Sigmoid colon (tissue), 7 donors: ENCODE measurements around the gene PRDM16. TPM values are rescaled to one million over a fixed set of nuclear protein-coding genes. Genes with fewer than 3 reads are reported as not detected.

ENCODE experiments used
- DNase-seq: peaks from one replicate; pipeline ENCODE4 v3.0.0-alpha.2; 2019
- H3K27ac ChIP-seq, 4 donors: fragments of 200-600 bp; sonication (generic); one replicate each; pipeline ENCODE4 v1.5.1; 2016 to 2019; ENCODE audit warnings: mild to moderate bottlenecking in 1 of 4
- H3K27me3 ChIP-seq, 3 donors: fragments of 200-600 bp; sonication (generic); one replicate each; pipeline ENCODE4 v1.5.1; 2019; ENCODE audit warnings: mild to moderate bottlenecking in 1 of 3
- H3K36me3 ChIP-seq, 4 donors: fragments of 200-600 bp; sonication (generic); one replicate each; pipeline ENCODE4 v1.5.1; 2016 to 2019
- H3K4me1 ChIP-seq, 4 donors: fragments of 200-600 bp; sonication (generic); one replicate each; pipeline ENCODE4 v1.5.1; 2017 to 2019
- H3K4me3 ChIP-seq, 4 donors: fragments of 200-600 bp; sonication (generic); one replicate each; pipeline ENCODE4 v1.5.1; 2017 to 2019; ENCODE audit warnings: mild to moderate bottlenecking in 2 of 4, moderate library complexity in 1 of 4
- H3K9me3 ChIP-seq, 4 donors: fragments of 200-600 bp in 3 of 4; sonication (generic) in 3 of 4; one replicate each; pipeline versions ENCODE4 v1.5.1 to v1.6.1; 2013 to 2019
- EP300 ChIP-seq, 4 donors: sonication (generic); formaldehyde crosslinking; IDR thresholded peaks; one replicate each; pipeline ENCODE4 v1.6.1; 2017; ENCODE audit warnings: antibody characterized with exemption in 4 of 4
- POLR2A ChIP-seq, 2 donors: fragments of 450-650 bp; IDR thresholded peaks; one replicate each; pipeline ENCODE4 v1.6.1; 2016; ENCODE audit warnings: antibody characterized with exemption in 2 of 2, mild to moderate bottlenecking in 2 of 2, moderate library complexity in 2 of 2
- POLR2AphosphoS5 ChIP-seq, 4 donors: sonication (generic); formaldehyde crosslinking; IDR thresholded peaks; one replicate each; pipeline ENCODE4 v1.6.1; 2017; ENCODE audit warnings: antibody characterized with exemption in 4 of 4
- WGBS, 2 donors: extraction: QIAGEN DNeasy Blood & Tissue Kit; methylation state at CpG; one replicate each; pipeline ENCODE4 v1.1.7; 2013; 5-methylcytosine and 5-hydroxymethylcytosine counted together
- intact Hi-C: fragments of 100-400 bp; cut with DNase I; formaldehyde crosslinking; loops from one replicate; pipeline ENCODE4 v1.15.1; 2023
- polyA plus RNA-seq, 3 donors: library from polyadenylated mRNA; stranded (reverse); fragments of 200-250 nt; gene quantifications; one replicate each; pipeline ENCODE4 v1.2.3, GENCODE V29; 2013
- total RNA-seq, 4 donors: library from RNA; depleted of rRNA; stranded (reverse); fragments of >200 nt; gene quantifications; one replicate each; pipeline ENCODE4 v1.1.0, GENCODE V29; 2016
- TF ChIP-seq, protein P1 (sequence below), 4 experiments: fragments of 450-650 bp in 3 of 4; fragments of 200-600 bp in 1 of 4; IDR thresholded peaks; one replicate each; pipeline ENCODE4 v1.5.1; 2016 to 2019; ENCODE audit warnings: antibody characterized with exemption in 4 of 4, mild to moderate bottlenecking in 3 of 4, moderate library complexity in 2 of 4
- donor health status: healthy with polysubstance abuse.
- donor health status: Bipolar disorder and iron deficiency.
- donor health status: healthy.

PRDM16 gene
- total and polyA plus RNA-seq, 7 donors: under 0.01 to 1.7 (median 0.49) TPM

DNA sequence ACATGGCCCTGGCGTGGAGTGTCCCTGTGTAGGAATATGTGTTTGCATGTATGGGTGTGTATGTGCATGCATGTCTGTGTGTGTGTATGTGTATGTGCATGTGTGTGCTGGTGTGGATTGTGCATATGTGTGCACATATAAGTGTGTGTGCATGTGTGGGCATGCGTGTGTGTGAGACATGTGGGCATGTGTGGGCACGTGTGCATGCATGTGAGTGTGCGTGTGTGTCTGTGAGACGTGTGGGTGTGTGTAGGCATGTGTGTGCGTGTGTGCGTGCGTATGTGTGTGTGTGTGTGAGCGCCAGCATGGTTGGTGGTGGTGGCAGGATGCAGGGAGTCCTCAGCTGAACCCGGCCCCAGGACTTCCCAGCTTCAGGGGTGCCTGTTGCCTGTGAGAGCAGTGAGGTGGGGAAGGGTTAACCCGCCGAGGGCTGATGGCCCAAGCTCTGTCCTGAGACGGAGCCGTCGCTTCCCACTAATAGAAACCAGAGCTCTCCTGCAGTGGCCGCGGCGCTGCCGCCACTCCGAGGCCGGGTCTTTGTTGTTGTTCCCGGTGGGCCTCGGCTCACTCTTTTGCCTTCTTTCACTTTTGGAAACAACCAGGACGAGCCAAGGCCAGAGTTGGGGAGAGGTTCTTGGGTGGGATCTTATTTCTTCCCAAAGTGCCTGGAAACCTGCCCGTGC lies 241.9 kb downstream of the PRDM16 start:
- H3K27me3 ChIP-seq: peaks cover 0 to 2% (median 0%) of the 10 kb centered on the region in 3 donors
- intact Hi-C loops: loop anchor here (5.0 kb wide), 1 partner anchor 139 kb away; no protein-coding TSS in a partner anchor
- H3K4me1 ChIP-seq: peaks cover 0 to 38% (median 35%) of the 10 kb centered on the region in 4 donors
- no peaks in the 10 kb centered on the region for H3K9me3 ChIP-seq
- H3K27ac ChIP-seq: no peak overlapping the region
- TF ChIP-seq POLR2AphosphoS5 (IDR thresholded peaks at IDR 0.05) (no peak), EP300 (IDR thresholded peaks at IDR 0.05) (no peak), POLR2A (IDR thresholded peaks at IDR 0.05) (no peak)
- TF ChIP-seq, protein P1, sequence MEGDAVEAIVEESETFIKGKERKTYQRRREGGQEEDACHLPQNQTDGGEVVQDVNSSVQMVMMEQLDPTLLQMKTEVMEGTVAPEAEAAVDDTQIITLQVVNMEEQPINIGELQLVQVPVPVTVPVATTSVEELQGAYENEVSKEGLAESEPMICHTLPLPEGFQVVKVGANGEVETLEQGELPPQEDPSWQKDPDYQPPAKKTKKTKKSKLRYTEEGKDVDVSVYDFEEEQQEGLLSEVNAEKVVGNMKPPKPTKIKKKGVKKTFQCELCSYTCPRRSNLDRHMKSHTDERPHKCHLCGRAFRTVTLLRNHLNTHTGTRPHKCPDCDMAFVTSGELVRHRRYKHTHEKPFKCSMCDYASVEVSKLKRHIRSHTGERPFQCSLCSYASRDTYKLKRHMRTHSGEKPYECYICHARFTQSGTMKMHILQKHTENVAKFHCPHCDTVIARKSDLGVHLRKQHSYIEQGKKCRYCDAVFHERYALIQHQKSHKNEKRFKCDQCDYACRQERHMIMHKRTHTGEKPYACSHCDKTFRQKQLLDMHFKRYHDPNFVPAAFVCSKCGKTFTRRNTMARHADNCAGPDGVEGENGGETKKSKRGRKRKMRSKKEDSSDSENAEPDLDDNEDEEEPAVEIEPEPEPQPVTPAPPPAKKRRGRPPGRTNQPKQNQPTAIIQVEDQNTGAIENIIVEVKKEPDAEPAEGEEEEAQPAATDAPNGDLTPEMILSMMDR (IDR thresholded peaks at IDR 0.05): no peak
- H3K36me3 ChIP-seq: no peaks in the 10 kb centered on the region
- H3K4me3 ChIP-seq: no peak overlapping the region
- no peak for DNase-seq
- 85 to 91% methylated on average over 25 of the region's 25 CpGs for WGBS, 2 donors

DNA sequence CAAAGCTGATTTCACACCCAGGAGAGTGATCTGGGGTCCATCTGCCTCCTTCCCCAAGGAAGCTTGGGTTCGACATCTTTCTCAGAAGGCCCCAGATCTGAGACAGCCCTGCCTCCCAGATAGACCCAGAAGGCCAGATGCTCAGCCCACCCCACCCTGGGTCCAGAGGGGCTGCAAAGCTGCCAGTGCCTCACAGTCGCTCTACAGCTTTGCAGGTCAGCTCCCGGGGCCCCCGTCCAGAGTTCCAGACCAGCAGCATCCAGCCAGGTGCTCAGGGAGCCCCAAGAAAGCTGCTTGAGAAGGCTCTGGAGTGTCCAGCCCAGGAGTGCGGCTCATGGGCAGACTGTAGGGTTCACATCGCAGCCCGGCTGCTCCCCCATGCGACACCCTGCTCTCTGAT lies 242.7 kb downstream of the PRDM16 start:
- peaks cover 0 to 42% (median 36%) of the 10 kb centered on the region in 4 donors for H3K4me1 ChIP-seq
- H3K27ac ChIP-seq: peak overlapping the region in 1 of 4 donors; percentile 97
- intact Hi-C loops: loop anchor here (5.0 kb wide), 1 partner anchor 139 kb away; no protein-coding TSS in a partner anchor
- no peak overlapping the region for H3K4me3 ChIP-seq
- DNase-seq: no peak
- TF ChIP-seq, protein P1 (IDR thresholded peaks at IDR 0.05): no peak
- no peak for TF ChIP-seq POLR2A (IDR thresholded peaks at IDR 0.05)
- TF ChIP-seq EP300 (IDR thresholded peaks at IDR 0.05): no peak
- no peak for TF ChIP-seq POLR2AphosphoS5 (IDR thresholded peaks at IDR 0.05)
- WGBS, 2 donors: 87 to 96% methylated on average over 8 of the region's 8 CpGs
- H3K9me3 ChIP-seq: no peaks in the 10 kb centered on the region
- H3K27me3 ChIP-seq: peaks cover 0 to 3% (median 0%) of the 10 kb centered on the region in 3 donors
- no peaks in the 10 kb centered on the region for H3K36me3 ChIP-seq

DNA sequence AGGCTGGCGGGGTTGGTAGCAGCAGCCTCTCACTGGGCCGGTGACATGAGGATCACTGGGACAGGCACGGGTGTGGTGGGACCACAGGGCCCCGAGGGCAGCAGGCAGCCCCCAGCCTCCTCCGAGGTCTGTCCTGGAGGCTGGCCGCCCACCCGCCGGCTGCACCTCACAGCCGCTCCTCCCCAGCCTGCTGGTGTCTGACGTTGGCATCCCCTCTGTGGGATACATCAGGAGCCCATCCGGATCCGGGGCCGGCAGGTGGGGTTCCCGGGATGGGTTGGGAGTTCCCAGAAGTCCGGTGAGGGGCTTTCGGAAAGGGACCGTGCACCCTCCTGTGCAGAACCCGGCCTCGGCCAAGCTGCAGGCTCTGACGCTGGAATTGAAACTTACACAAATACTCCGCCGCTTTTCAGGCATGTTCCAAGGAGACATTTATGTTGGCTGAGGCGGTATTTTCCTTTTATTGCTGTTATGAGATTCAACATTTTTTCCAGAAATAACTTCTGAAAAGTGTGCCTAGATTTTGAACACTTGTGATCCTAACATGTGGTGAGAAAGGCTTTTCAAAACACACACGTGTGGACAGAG lies 243.4 kb downstream of the PRDM16 start:
- 88 to 92% methylated on average over 24 of the region's 24 CpGs for WGBS, 2 donors
- peaks cover 0 to 42% (median 36%) of the 10 kb centered on the region in 4 donors for H3K4me1 ChIP-seq
- H3K27ac ChIP-seq: peak overlapping the region; percentile 92 to 97 (median 96)
- no peak overlapping the region for H3K4me3 ChIP-seq
- TF ChIP-seq POLR2AphosphoS5 (IDR thresholded peaks at IDR 0.05): no peak
- no peak for TF ChIP-seq POLR2A (IDR thresholded peaks at IDR 0.05)
- no peak for TF ChIP-seq EP300 (IDR thresholded peaks at IDR 0.05)
- TF ChIP-seq, protein P1 (IDR thresholded peaks at IDR 0.05): no peak
- no peaks in the 10 kb centered on the region for H3K36me3 ChIP-seq
- intact Hi-C loops: loop anchor here (5.0 kb wide), 1 partner anchor 140 kb away; no protein-coding TSS in a partner anchor
- no peak for DNase-seq
- H3K9me3 ChIP-seq: no peaks in the 10 kb centered on the region
- peaks cover 0 to 3% (median 0%) of the 10 kb centered on the region in 3 donors for H3K27me3 ChIP-seq

DNA sequence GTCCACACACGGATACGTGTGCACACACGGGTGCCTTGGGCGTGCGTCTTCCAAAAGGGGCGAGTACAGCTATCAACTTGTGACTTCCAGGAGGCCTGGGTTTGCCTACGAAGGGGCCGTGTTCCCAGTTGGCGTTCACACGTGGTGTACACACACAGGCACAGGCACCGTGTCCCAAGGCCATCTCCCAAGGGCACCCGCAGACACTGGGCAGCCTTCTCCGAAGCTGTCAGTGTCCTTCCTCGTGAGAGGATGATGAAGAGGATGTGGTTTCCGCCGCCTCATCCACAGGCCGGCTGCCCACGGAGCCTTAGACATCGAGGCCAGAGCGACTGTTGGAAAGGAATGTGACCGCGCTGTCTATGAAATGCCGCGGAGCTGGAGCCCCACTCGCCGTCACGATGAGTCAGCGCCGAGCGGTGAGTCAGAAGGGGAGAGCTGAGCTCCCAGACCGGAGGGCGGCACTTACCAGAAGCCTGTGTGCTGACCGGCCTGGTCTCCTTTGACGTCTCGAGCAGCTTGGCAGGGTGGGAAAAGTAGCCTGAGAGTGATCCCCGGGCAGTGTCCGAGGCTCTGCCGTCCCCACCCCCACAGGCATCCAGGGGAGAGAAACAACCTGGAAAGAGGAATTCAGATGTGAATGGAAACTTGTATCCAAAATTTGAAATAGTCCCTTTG lies 244.0 kb downstream of the PRDM16 start:
- Histone ChIP-seq H3K4me1 (peaks cover 0 to 42% (median 36%) of the 10 kb centered on the region in 4 donors), H3K4me3 (peak overlapping the region in 1 of 4 donors; percentile 3), H3K27me3 (peaks cover 0 to 3% (median 0%) of the 10 kb centered on the region in 3 donors), H3K36me3 (no peaks in the 10 kb centered on the region), H3K9me3 (no peaks in the 10 kb centered on the region), H3K27ac (peak overlapping the region; percentile 92 to 97 (median 96))
- WGBS, 2 donors: 43 to 75% methylated on average over 38 of the region's 38 CpGs
- peak; percentile 98 for DNase-seq
- intact Hi-C loops: loop anchor here (5.0 kb wide), 1 partner anchor 141 kb away; no protein-coding TSS in a partner anchor
- peak; percentile 70 to 93 (median 73) for TF ChIP-seq POLR2AphosphoS5 (IDR thresholded peaks at IDR 0.05)
- TF ChIP-seq POLR2A (IDR thresholded peaks at IDR 0.05): peak in 1 of 2 donors; percentile 21
- TF ChIP-seq, protein P1 (IDR thresholded peaks at IDR 0.05): no peak
- TF ChIP-seq EP300 (IDR thresholded peaks at IDR 0.05): peak in 2 of 4 donors; percentile 39 to 95
